ENCODE results near the gene F2RL3.

DNA sequence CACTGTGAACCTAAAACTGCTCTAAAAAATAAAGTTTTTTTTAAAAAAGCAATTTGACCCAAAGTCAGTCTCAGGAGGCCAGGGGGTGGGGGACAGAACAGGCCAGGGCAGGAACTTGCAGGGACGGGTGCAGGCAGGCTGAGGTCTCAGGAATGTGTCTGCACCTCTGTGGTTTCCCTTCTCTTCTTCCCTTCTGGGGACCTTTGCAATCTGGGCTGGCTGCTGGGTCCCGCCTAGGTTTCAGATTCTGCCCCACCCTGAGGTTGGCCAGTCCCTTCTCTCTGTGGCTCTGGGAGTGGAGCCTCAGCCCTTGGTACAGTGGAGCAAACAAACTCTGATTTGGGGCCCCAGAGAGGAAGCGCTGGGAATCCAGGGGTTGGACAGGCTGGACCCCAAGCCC is 5.3 kb upstream of the F2RL3 start:
- TF ChIP-seq TARDBP (IDR thresholded peaks at IDR 0.05) = no peak
- TF ChIP-seq BHLHE40 (IDR thresholded peaks at IDR 0.05; ENCODE audit: borderline replicate concordance) = no peak
- TF ChIP-seq SP1 (IDR thresholded peaks at IDR 0.05) = no peak
- no peak for TF ChIP-seq SUZ12 (IDR thresholded peaks at IDR 0.05)
